GM10847 (cell line): ENCODE data around the gene C20orf141.

Source experiments
- POLR2A ChIP-seq: IDR thresholded peaks from 2 replicates; pipeline ENCODE4 v1.6.1; 2011; ENCODE audit not compliant: insufficient read length; ENCODE audit errors: extremely low read depth

C20orf141 gene

DNA sequence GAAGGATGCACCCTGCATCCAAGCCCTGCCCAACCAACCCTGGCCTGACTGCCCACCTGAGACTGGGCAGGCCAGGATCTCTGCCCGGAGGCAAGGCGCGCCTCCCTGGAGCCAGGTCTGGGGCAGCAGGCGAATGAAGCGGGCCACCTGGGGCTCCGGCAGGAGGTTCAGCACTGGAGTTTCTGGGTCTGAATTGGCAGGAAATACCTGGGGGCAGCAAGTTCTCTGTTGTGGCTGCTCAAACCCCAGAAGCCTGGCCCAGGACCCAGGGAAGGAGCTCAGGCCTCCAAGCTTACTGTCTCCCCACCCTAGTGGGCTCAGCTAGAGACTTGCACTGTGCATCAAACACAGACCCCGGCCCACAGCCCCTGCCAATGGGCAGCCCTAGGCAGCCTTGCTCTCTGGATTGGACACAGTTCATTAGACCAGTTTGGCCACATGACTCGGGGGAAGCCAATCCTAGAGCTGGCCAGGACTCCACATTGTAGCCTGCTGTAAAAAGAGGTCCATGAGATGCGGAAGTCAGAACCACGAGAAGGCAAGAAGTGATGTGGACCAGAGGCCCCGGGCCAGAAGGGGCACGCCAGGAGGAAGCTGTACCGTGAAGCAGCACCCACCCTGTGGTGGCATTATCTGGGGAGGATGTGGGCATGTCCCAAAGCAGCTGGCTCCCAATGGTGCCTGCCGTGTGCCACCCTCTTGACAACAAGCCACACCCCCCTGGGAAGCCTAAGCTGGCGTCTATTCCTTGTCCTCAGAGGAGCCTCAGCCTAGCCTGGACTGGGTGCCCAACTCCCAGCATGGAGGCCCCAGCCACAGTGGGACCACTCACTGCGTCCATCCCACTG is 17.4 kb upstream of the C20orf141 start:
- TF ChIP-seq POLR2A = no peak

DNA sequence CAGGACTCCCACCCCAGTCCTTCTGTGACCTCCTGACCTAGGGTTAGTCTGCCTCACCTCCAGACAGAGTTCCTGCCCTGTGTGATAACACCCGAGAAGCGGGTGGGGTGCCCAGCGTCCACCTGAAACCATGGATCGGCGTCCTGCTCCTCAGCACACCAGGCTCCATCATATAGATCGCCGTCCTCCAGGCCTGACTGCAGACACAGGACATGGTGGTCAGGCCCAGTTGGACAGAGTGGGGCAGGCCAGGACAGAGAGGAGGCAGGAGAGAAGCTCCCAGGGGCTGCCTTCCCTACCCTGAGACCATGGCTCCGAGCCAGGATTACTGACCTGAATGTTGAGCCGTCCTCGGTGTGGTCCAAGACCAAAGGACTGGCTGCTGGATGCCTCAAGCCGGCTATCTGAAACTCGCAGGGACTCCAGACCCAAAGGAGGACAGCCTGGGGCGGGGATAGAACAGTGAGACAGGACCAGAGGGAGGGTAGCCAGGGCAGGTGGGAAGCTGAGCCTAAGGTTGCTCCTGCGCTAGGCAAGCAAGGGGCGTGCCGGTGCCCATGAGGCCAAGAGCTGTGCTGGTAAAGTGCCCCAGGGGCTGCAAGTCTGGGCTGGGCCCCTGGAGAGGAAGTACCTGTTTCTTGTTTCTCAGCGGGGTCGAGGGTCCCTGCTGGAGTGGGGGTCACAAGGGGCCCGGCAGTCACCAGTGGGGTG is 16.5 kb upstream of the C20orf141 start:
- no peak for TF ChIP-seq POLR2A

DNA sequence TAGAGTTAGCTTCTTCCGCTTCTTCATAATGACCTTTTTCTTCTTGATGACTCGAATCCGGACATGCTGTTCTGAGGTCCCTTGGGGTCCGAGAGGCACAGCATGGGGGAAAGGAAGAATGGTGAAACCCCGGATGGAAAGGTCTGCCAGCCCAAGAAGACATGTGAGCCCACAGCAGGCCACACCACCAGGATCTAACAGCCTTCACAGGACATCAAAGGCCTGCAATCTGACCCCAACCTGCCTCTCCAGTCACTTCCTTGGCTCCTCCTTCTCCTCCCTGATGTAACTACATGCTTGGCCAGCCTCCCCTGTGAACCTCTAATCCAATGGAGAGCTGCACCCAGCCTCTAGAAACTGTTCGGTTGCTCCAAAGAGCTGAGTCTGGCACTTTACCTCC is 16.0 kb upstream of the C20orf141 start:
- TF ChIP-seq POLR2A = no peak

DNA sequence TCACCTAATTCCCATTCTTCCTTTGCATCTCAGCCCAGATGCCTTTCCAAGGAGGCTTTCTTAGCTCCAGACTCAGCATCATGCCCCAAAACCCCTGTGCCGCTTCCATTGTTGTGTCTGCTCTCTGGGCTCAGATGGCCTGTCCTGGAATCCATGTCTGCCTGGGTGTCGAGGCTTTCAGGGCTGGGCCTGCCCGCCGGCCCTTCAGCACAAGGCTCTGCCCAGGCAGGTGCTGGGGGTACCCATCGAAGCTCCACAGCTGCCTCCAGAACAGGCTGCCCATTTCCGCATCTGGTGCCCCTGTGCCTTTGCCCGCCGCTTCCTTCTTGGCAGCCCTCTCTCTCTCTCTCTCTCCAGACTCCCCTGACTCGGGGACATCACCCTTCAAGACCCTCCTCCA is 15.5 kb upstream of the C20orf141 start:
- no peak for TF ChIP-seq POLR2A

DNA sequence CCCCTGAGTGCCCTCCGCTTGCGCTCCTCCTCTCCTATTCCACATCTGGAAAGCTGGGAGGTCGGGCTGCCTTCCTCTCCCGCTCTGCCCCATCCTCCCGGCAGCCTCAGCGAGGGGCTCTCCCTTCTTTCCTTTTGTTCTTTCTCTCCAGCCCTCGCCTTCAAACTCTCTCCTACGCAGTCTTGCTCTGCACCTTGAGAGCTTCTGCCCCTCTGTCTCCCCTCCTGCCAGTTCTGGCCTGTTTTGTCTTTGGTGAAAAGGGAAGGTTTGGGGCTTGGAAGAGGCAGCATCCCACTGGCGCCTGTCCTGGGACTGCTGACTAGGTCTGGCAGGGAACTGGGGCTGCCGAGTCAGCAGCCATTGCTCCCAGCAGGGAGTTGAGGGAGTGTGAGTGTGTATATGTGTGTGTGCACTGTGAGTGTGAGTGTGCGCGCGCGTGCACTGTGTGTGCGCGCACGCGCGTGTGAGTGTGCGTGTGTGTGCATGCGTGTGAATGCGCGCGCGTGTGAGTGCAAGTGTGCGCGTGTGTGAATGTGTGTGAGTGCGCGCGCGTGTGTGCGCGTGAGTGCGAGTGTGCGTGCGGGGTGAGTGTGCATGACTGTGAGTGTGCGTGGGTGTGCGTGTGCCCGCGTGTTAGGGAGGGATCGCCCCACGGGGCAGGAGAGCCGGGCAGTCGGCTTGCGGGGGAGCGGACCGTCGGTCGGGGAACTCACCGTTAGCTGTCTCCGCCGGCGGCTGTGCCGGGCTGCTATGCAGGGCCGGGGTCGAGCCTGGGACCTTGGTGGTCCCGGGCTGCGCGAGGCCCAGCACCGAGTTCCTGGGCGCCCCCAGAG is 14.9 kb upstream of the C20orf141 start:
- TF ChIP-seq POLR2A = no peak

DNA sequence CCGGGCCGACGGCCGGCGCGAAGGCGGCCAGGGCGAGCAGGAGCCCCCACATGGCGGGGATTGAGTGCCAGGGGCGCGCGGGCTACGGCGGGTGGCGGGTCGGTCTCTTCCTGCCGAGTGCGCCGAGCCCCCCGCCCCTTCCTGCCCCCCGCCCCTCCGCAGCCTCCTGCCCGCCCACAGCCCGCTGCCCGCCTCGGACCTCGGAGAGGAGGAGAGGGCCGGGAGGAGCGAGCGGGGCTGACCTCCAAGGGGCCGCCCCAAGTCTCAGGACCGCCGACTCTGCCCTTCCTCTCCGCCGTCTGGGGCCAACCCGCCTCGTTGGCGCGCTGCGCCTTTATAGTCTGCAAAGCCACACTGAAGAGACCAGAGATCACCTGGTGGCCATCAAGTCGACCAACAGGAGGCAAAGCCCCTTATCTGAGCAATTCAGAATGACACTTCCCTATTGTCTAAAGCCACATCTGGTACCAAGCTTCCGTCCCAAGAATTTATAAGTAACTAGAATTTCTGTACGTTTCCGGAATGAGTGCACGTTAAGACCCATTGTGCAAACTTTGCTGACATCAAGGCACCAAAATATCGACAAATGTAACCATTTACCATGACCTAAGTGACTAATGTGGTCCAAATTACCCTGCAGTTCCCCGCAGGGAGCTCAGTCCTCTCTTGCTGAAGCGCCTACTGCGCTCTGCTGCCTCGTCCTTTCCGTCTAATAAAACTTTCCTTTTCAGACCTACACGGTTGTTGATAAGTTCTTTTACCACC is 14.1 kb upstream of the C20orf141 start, which contains the start of gene CPXM1:
Gene CPXM1 (minus strand): TSS at position 107 of the 765 bp plus-strand sequence. CDS start 55 bp downstream, at position 52.
- TF ChIP-seq POLR2A = peak; percentile 48

DNA sequence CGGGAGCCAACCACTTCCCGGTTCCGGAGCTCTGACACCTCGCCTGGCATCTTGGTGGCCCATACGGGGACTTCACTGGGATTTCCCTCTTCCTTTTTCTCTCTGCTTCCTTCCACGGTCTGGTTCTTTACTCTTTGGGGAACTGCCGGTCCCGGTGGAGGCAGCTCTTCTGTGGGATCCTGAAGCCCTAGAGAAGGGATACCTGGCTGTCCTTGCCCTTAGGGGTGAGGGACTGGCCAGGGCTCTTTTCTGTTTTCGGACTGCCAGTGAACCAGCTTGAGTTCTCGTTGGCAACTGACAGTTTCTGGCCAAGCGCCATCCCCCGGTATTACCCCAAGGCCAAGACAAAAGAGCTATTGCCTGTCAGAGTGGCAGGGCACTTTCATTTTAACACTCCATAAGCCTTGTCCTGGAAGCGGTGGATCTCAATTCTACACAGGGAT is 13.5 kb upstream of the C20orf141 start:
- TF ChIP-seq POLR2A = no peak

DNA sequence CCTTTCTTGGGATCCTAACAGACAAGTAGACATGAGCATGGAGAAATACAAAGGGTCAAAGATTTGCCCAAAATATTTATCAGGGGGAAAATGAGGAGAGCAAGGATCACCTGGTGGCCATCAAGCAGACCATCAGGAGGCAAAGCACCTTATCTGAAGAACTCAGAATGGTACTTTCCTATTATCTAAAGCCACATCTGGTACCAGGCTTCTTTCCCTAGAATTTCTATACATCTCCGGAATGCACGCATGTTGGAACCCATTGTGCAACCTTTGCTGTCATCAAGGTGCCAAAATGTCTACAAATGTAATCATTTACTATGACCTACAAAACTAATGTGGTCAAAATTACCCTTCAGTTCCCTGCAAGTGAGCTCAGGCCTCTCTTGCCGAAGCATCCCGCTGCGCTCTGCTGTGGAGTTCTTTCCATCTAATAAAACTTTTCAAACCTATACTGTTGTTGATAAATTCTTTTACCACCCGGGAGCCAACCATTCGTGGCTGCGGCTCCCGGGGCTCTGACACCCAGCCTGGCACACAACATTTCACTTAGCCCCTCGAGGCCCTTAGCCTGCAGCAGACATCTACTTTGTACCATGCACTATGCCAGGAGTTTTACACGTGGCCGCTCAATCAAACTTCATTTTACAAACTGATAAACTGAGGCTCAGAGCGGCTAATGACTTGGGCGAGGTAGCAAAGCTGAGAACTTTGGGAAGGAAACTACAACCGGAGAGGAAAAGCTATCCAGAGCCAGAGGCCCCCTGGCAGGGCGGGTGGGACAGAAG is 10.6 kb upstream of the C20orf141 start:
- no peak for TF ChIP-seq POLR2A

DNA sequence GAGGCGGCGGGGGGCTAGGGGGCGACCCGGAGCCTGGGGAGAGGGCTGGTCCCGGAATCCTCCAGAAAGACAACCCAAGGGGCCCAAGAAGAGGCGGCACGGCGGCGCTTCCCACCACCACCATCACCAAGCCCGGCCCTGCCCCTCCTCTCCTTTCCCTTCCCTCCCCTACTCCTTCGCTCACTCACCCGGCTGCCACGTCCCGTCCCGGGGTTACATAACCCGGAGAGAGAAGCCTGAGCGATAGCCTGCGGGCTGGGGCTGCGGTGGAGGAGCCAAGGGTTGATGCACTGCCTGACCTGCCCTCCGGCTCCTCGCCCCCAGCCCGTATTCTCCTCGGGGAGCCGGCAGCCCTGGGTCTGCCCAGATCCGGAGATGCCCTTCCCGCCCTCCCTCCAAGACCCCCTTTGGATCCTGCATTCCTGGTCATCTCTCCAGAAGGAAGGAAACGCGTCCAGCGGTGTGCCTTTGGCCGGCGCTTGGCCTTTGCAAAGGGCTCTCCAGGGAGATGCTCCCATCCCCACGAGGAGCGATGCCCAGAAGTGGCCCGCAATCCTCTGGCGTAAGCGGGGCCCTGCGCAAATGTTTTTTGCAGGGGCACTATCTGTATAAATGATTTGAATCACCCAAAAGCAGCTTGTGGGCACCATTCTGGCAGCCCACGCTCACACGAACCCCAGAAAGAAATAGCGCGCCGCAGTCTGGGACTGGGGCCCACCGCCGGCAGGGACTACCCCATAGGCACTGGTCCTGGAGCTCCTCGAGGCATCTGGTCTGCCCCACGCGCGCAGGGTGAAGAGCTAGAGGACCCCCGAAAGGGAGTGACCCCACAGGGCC is 9.7 kb upstream of the C20orf141 start:
- no peak for TF ChIP-seq POLR2A

DNA sequence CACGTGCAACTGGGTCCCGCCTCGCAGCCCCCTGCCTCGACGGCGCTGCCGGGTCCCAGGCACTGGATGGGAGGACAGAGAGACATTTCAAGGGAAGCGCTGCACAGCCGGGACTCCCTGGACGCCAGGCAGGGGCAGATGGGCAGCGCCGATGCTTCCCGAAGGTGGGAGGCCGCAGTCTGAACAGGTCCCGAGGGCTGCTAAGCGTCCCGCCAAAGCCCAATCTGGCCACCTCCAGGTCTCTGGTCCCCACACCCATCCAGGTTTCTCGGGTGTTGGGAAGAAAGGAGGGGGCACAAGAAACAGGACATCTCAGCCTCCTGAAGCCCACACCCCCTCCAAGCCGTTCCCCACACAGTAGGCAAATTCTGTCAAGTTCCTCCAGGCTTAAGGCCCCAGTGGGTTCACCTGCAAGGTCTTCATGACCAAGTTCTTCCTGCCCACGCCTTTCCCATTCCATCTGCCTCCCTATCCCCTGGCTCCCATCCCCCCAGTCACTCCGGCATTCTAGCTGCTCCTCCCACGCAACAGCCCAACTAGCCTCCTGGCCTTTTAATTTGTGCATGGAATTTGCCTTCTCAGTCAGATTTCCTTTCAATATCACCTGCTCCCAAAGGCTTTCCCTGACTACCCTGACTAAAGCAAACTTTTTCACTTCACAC is 9.0 kb upstream of the C20orf141 start:
- no peak for TF ChIP-seq POLR2A

DNA sequence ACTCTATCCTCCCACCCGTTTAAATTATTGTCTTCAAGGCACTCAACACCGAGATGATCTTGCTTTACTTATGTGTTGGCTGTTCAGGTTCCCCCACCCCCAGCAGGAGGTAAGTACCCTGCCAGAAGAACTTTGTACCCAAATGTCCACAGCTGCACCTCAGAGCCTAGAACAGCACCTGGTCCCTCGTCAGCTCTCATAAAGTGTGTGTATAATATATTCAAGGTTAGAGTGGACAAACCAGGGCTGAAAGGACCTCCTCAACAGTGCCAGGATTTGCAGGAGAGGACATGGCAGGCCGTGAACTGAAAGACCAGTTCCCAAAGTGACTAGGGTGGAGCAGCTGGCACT is 8.5 kb upstream of the C20orf141 start:
- TF ChIP-seq POLR2A = no peak

DNA sequence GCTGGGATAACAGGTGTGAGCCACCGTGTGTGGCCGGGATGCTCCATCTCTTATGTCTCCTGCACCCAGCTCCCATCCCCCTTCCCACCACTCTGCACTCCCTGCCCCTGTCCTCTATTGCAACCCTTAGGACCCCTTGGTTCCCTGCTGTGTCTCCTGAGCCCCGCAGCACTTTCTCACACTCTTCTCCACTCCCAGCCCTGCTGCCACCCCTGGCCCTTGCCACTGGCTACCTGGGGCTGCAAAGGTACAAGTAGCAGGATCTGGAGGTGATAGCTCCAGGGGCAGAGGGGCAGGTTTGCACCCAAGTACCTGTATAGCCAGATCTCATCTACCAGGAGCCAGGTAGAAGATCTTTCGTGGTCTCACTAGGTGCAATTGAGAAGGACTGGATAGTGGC is 7.8 kb upstream of the C20orf141 start:
- TF ChIP-seq POLR2A = no peak

DNA sequence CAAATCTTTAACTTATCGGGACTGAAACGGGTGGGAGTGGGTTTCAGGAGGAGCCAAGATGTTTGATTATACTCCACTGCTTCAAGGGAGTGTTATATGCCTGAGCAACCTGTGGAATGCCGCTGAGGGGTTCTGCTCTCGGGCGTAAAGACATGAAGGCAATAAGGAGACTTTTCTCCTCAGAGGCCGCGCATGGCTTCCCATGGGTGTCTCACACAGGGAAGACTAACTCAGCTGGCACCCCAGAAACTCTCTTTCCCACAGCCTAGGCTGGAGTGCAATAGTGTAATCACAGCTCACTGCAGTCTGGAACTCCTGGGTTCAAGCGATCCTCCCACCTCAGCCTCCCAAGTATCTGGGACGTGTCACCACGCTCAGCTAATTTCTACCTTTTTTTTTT is 5.1 kb upstream of the C20orf141 start:
- TF ChIP-seq POLR2A = no peak
